ENCODE data around the gene GPATCH8. TPM values are rescaled to one million over a fixed set of nuclear protein-coding genes. Genes with fewer than 3 reads are reported as not detected.
"Not testable (repeated sequence)": the region's sequence is repeated elsewhere in the genome, so short reads cannot be mapped to it uniquely, and the experiment has no call there.

The GPATCH8 gene
- total and polyA plus RNA-seq, 8 donors, result 9.8 to 23.2 (median 13.6) TPM

GRCh38 chr17:44374306-44375195, 128.7 kb downstream of the GPATCH8 start:
- ATAC-seq, result peak in 2 of 4 donors; percentile 24 to 56

GRCh38 chr17:44372036-44372435, 131.2 kb downstream of the GPATCH8 start:
- TF ChIP-seq CTCF (IDR thresholded peaks at IDR 0.05), result no peak
- no peaks in the 10 kb centered on the region for H3K27me3 ChIP-seq
- WGBS, 2 donors, result 62 to 72% methylated on average over 10 of the region's 10 CpGs
- FAIRE-seq (no peak), DNase-seq (peak in 1 of 6 donors; percentile 3), ATAC-seq (no peak)
- H3K27ac ChIP-seq, result no peak overlapping the region
- H3K9me3 ChIP-seq, result no peaks in the 10 kb centered on the region
- H3K4me3 ChIP-seq, result no peak overlapping the region
- H3K4me1 ChIP-seq, result no peaks in the 10 kb centered on the region
- H3K36me3 ChIP-seq, result no peaks in the 10 kb centered on the region
- intact Hi-C loops (cut with DNase I), result no loop called here

More at GRCh38 chr17:44374306-44375195, 128.7 kb downstream of the GPATCH8 start:
- no peaks in the 10 kb centered on the region for H3K9me3 ChIP-seq
- DNase-seq, result peak in 2 of 6 donors; percentile 37 to 56
- no peaks in the 10 kb centered on the region for H3K27me3 ChIP-seq
- H3K27ac ChIP-seq, result no peak overlapping the region
- intact Hi-C loops (cut with DNase I), result no loop called here
- TF ChIP-seq CTCF (IDR thresholded peaks at IDR 0.05), result no peak
- no peak for FAIRE-seq
- no peak overlapping the region for H3K4me3 ChIP-seq
- H3K4me1 ChIP-seq, result no peaks in the 10 kb centered on the region
- 38 to 45% methylated on average over 28 to 31 of the region's 31 CpGs for WGBS, 2 donors
- H3K36me3 ChIP-seq, result no peaks in the 10 kb centered on the region

GRCh38 chr17:44369414-44370023, 133.7 kb downstream of the GPATCH8 start:
- H3K27ac ChIP-seq; H3K4me3 ChIP-seq; FAIRE-seq; H3K27me3 ChIP-seq; ATAC-seq; H3K36me3 ChIP-seq; intact Hi-C loops (cut with DNase I); DNase-seq; H3K4me1 ChIP-seq; H3K9me3 ChIP-seq: not testable (repeated sequence)
- WGBS, 2 donors, result 57 to 59% methylated on average over 17 of the region's 17 CpGs

GRCh38 chr17:44368391-44369243, 134.6 kb downstream of the GPATCH8 start:
- H3K27me3 ChIP-seq; ATAC-seq; H3K9me3 ChIP-seq; H3K4me1 ChIP-seq; H3K36me3 ChIP-seq; H3K4me3 ChIP-seq; DNase-seq; intact Hi-C loops (cut with DNase I); H3K27ac ChIP-seq; FAIRE-seq: not testable (repeated sequence)
- WGBS, 2 donors, result 90 to 92% methylated on average over 37 to 42 of the region's 42 CpGs

- Histone ChIP-seq H3K4me1 (no peaks in the 10 kb centered on the region), H3K9me3 (no peaks in the 10 kb centered on the region), H3K36me3 (no peaks in the 10 kb centered on the region), H3K4me3 (no peak overlapping the region), H3K27ac (no peak overlapping the region), H3K27me3 (no peaks in the 10 kb centered on the region)
- DNase-seq, result no peak
- WGBS, 2 donors, result 24 to 29% methylated on average over 7 of the region's 7 CpGs
- no peak for FAIRE-seq
- intact Hi-C loops (cut with DNase I), result no loop called here
- no peak for TF ChIP-seq CTCF (IDR thresholded peaks at IDR 0.05)
- ATAC-seq, result no peak
Measured at GRCh38 chr17:44367231-44367979, 135.8 kb downstream of the GPATCH8 start.

GRCh38 chr17:44365051-44365450, 138.2 kb downstream of the GPATCH8 start:
- H3K27ac ChIP-seq; H3K36me3 ChIP-seq; ATAC-seq; intact Hi-C loops (cut with DNase I); H3K4me3 ChIP-seq; H3K4me1 ChIP-seq; H3K9me3 ChIP-seq; FAIRE-seq; DNase-seq; H3K27me3 ChIP-seq: not testable (repeated sequence)
- WGBS, 2 donors, result 57 to 75% methylated on average over 5 of the region's 5 CpGs

All from pancreas (tissue), 10 donors.